ENCODE measurements around the gene CA5A.

The CA5A gene

GRCh38 chr16:87843678-87844105 lies 92.6 kb downstream of the CA5A start:
- Histone ChIP-seq H3K9me3 (ENCODE audit: control insufficient read depth, low read length) (no peaks in the 10 kb centered on the region), H3K36me3 (ENCODE audit: control insufficient read depth, insufficient read depth, low read length) (no peaks in the 10 kb centered on the region), H3K27me3 (ENCODE audit: control insufficient read depth, insufficient read depth, low read length) (no peaks in the 10 kb centered on the region), H3K9ac (ENCODE audit: low read length) (no peak overlapping the region), H3K4me1 (ENCODE audit: control insufficient read depth, insufficient read depth, low read length) (peaks cover 41% of the 10 kb centered on the region), H3K4me3 (ENCODE audit: low read length) (no peak overlapping the region)

GRCh38 chr16:87842209-87842869 lies 94.0 kb downstream of the CA5A start:
- Histone ChIP-seq H3K9ac (ENCODE audit: low read length) (no peak overlapping the region), H3K36me3 (ENCODE audit: control insufficient read depth, insufficient read depth, low read length) (no peaks in the 10 kb centered on the region), H3K4me1 (ENCODE audit: control insufficient read depth, insufficient read depth, low read length) (peaks cover 34% of the 10 kb centered on the region), H3K27me3 (ENCODE audit: control insufficient read depth, insufficient read depth, low read length) (no peaks in the 10 kb centered on the region), H3K4me3 (ENCODE audit: low read length) (no peak overlapping the region), H3K9me3 (ENCODE audit: control insufficient read depth, low read length) (no peaks in the 10 kb centered on the region)

GRCh38 chr16:87841340-87842208 lies 94.8 kb downstream of the CA5A start:
- Histone ChIP-seq H3K9ac (ENCODE audit: low read length) (no peak overlapping the region), H3K36me3 (ENCODE audit: control insufficient read depth, insufficient read depth, low read length) (no peaks in the 10 kb centered on the region)

GRCh38 chr16:87840271-87840978 lies 95.9 kb downstream of the CA5A start:
- H3K4me1 ChIP-seq (ENCODE audit: control insufficient read depth, insufficient read depth, low read length) = peaks cover 16% of the 10 kb centered on the region
- no peaks in the 10 kb centered on the region for H3K9me3 ChIP-seq (ENCODE audit: control insufficient read depth, low read length)
- H3K36me3 ChIP-seq (ENCODE audit: control insufficient read depth, insufficient read depth, low read length) = no peaks in the 10 kb centered on the region
- no peak overlapping the region for H3K4me3 ChIP-seq (ENCODE audit: low read length)
- no peaks in the 10 kb centered on the region for H3K27me3 ChIP-seq (ENCODE audit: control insufficient read depth, insufficient read depth, low read length)
- no peak overlapping the region for H3K9ac ChIP-seq (ENCODE audit: low read length)

More at GRCh38 chr16:87841340-87842208, 94.8 kb downstream of the CA5A start:
- H3K4me1 ChIP-seq (ENCODE audit: control insufficient read depth, insufficient read depth, low read length) = peaks cover 27% of the 10 kb centered on the region
- no peaks in the 10 kb centered on the region for H3K27me3 ChIP-seq (ENCODE audit: control insufficient read depth, insufficient read depth, low read length)
- H3K4me3 ChIP-seq (ENCODE audit: low read length) = no peak overlapping the region
- no peaks in the 10 kb centered on the region for H3K9me3 ChIP-seq (ENCODE audit: control insufficient read depth, low read length)

- no peak overlapping the region for H3K4me3 ChIP-seq (ENCODE audit: low read length)
- H3K4me1 ChIP-seq (ENCODE audit: control insufficient read depth, insufficient read depth, low read length) = peaks cover 16% of the 10 kb centered on the region
- no peaks in the 10 kb centered on the region for H3K27me3 ChIP-seq (ENCODE audit: control insufficient read depth, insufficient read depth, low read length)
- H3K9ac ChIP-seq (ENCODE audit: low read length) = no peak overlapping the region
- no peaks in the 10 kb centered on the region for H3K9me3 ChIP-seq (ENCODE audit: control insufficient read depth, low read length)
- H3K36me3 ChIP-seq (ENCODE audit: control insufficient read depth, insufficient read depth, low read length) = no peaks in the 10 kb centered on the region
These were observed 96.6 kb downstream of the CA5A start for GRCh38 chr16:87839542-87840270.

- peaks cover 16% of the 10 kb centered on the region for H3K4me1 ChIP-seq (ENCODE audit: control insufficient read depth, insufficient read depth, low read length)
- H3K9ac ChIP-seq (ENCODE audit: low read length) = peak overlapping the region; percentile 41
- H3K9me3 ChIP-seq (ENCODE audit: control insufficient read depth, low read length) = no peaks in the 10 kb centered on the region
- H3K4me3 ChIP-seq (ENCODE audit: low read length) = no peak overlapping the region
- no peaks in the 10 kb centered on the region for H3K36me3 ChIP-seq (ENCODE audit: control insufficient read depth, insufficient read depth, low read length)
- no peaks in the 10 kb centered on the region for H3K27me3 ChIP-seq (ENCODE audit: control insufficient read depth, insufficient read depth, low read length)
These were observed 97.4 kb downstream of the CA5A start for GRCh38 chr16:87838643-87839541.

Measured in mucosa of stomach (tissue), 1 donor.